OCI-LY7 (cell line): Measurements from ENCODE around the gene TRPV6.

Experiments used
- CTCF ChIP-seq: fragments of 200-600 bp; sonication (generic); conservative IDR thresholded peaks from 2 replicates; pipeline ENCODE4 v1.5.1; 2014; ENCODE audit warnings: mild to moderate bottlenecking, antibody characterized with exemption, low read length, moderate library complexity, mixed read lengths
- EZH2phosphoT487 ChIP-seq: fragments of 200-600 bp; sonication (generic); IDR thresholded peaks from 2 replicates; pipeline ENCODE4 v1.6.1; 2018; ENCODE audit warnings: low read depth, borderline replicate concordance, mild to moderate bottlenecking, mixed run types, antibody characterized with exemption, low read length, moderate library complexity, mixed read lengths

- TF ChIP-seq CTCF (no peak), EZH2phosphoT487 (no peak)
Measured at GRCh38 chr7:142881586-142882337, 3.8 kb downstream of the TRPV6 start.
